Rectal smooth muscle tissue (tissue), 1 donor: ENCODE results near the gene DCC.

Experiments used
- H3K27ac ChIP-seq: one replicate; pipeline ENCODE4 v1.7.0; 2013; ENCODE audit warnings: low read depth, low read length, inconsistent platforms
- H3K27me3 ChIP-seq: one replicate; pipeline ENCODE4 v1.7.0; 2013; ENCODE audit warnings: low read length; ENCODE audit not compliant: control insufficient read depth, insufficient read depth
- H3K36me3 ChIP-seq: one replicate; pipeline ENCODE4 v1.7.0; 2013; ENCODE audit warnings: low read length; ENCODE audit not compliant: control insufficient read depth, insufficient read depth
- H3K4me1 ChIP-seq: one replicate; pipeline ENCODE4 v1.7.0; 2013; ENCODE audit warnings: low read length; ENCODE audit not compliant: control insufficient read depth, insufficient read depth
- H3K4me3 ChIP-seq: one replicate; pipeline ENCODE4 v1.7.0; 2013; ENCODE audit warnings: low read length
- H3K9ac ChIP-seq: one replicate; pipeline ENCODE4 v1.7.0; 2013; ENCODE audit warnings: low read length

The DCC gene

GRCh38 chr18:53322163-53322562 is 982.2 kb downstream of the DCC start:
- no peaks in the 10 kb centered on the region for H3K36me3 ChIP-seq
- no peak overlapping the region for H3K9ac ChIP-seq
- H3K27me3 ChIP-seq: no peaks in the 10 kb centered on the region
- no peak overlapping the region for H3K4me3 ChIP-seq
- H3K4me1 ChIP-seq: no peaks in the 10 kb centered on the region
- no peak overlapping the region for H3K27ac ChIP-seq

- Histone ChIP-seq H3K27ac (no peak overlapping the region), H3K9ac (no peak overlapping the region), H3K4me1 (no peaks in the 10 kb centered on the region), H3K36me3 (no peaks in the 10 kb centered on the region), H3K27me3 (no peaks in the 10 kb centered on the region), H3K4me3 (no peak overlapping the region)
Observed at GRCh38 chr18:53324353-53324752, 984.4 kb downstream of the DCC start.

GRCh38 chr18:53360501-53361443 is 1020.8 kb downstream of the DCC start:
- H3K27me3 ChIP-seq: no peaks in the 10 kb centered on the region
- no peak overlapping the region for H3K27ac ChIP-seq

GRCh38 chr18:53375621-53376020 is 1035.6 kb downstream of the DCC start:
- Histone ChIP-seq H3K4me1 (no peaks in the 10 kb centered on the region), H3K4me3 (no peak overlapping the region), H3K9ac (no peak overlapping the region), H3K27ac (no peak overlapping the region), H3K27me3 (no peaks in the 10 kb centered on the region), H3K36me3 (no peaks in the 10 kb centered on the region)

More at GRCh38 chr18:53360501-53361443, 1020.8 kb downstream of the DCC start:
- no peak overlapping the region for H3K9ac ChIP-seq
- no peaks in the 10 kb centered on the region for H3K36me3 ChIP-seq
- H3K4me1 ChIP-seq: no peaks in the 10 kb centered on the region
- no peak overlapping the region for H3K4me3 ChIP-seq

- Histone ChIP-seq H3K9ac (no peak overlapping the region), H3K36me3 (no peaks in the 10 kb centered on the region), H3K4me1 (no peaks in the 10 kb centered on the region), H3K27ac (no peak overlapping the region), H3K4me3 (no peak overlapping the region), H3K27me3 (no peaks in the 10 kb centered on the region)
Observed at GRCh38 chr18:53380063-53380639, 1040.2 kb downstream of the DCC start.

- Histone ChIP-seq H3K4me3 (no peak overlapping the region), H3K36me3 (no peaks in the 10 kb centered on the region), H3K27me3 (no peaks in the 10 kb centered on the region), H3K27ac (no peak overlapping the region), H3K9ac (no peak overlapping the region), H3K4me1 (no peaks in the 10 kb centered on the region)
Observed at GRCh38 chr18:53382870-53383269, 1042.9 kb downstream of the DCC start.

- no peaks in the 10 kb centered on the region for H3K36me3 ChIP-seq
- no peak overlapping the region for H3K9ac ChIP-seq
- no peaks in the 10 kb centered on the region for H3K4me1 ChIP-seq
Observed at GRCh38 chr18:53385889-53386288, 1045.9 kb downstream of the DCC start.

GRCh38 chr18:53387581-53387980 is 1047.6 kb downstream of the DCC start:
- Histone ChIP-seq H3K36me3 (no peaks in the 10 kb centered on the region), H3K9ac (no peak overlapping the region), H3K4me1 (no peaks in the 10 kb centered on the region), H3K27ac (no peak overlapping the region), H3K27me3 (no peaks in the 10 kb centered on the region), H3K4me3 (no peak overlapping the region)

More at GRCh38 chr18:53385889-53386288, 1045.9 kb downstream of the DCC start:
- Histone ChIP-seq H3K27ac (no peak overlapping the region), H3K27me3 (no peaks in the 10 kb centered on the region), H3K4me3 (no peak overlapping the region)

GRCh38 chr18:53402670-53403069 is 1062.7 kb downstream of the DCC start:
- Histone ChIP-seq H3K9ac (no peak overlapping the region), H3K27me3 (no peaks in the 10 kb centered on the region), H3K36me3 (no peaks in the 10 kb centered on the region), H3K27ac (no peak overlapping the region), H3K4me3 (no peak overlapping the region), H3K4me1 (no peaks in the 10 kb centered on the region)

GRCh38 chr18:53408271-53408670 is 1068.3 kb downstream of the DCC start:
- H3K9ac ChIP-seq: no peak overlapping the region
- H3K36me3 ChIP-seq: no peaks in the 10 kb centered on the region
- H3K27me3 ChIP-seq: no peaks in the 10 kb centered on the region
- no peak overlapping the region for H3K4me3 ChIP-seq
- no peak overlapping the region for H3K27ac ChIP-seq
- H3K4me1 ChIP-seq: no peaks in the 10 kb centered on the region

- no peak overlapping the region for H3K27ac ChIP-seq
- H3K27me3 ChIP-seq: no peaks in the 10 kb centered on the region
- no peaks in the 10 kb centered on the region for H3K4me1 ChIP-seq
- H3K4me3 ChIP-seq: no peak overlapping the region
- H3K9ac ChIP-seq: no peak overlapping the region
- H3K36me3 ChIP-seq: no peaks in the 10 kb centered on the region
Observed at GRCh38 chr18:53411511-53411910, 1071.5 kb downstream of the DCC start.

- Histone ChIP-seq H3K27me3 (no peaks in the 10 kb centered on the region), H3K36me3 (no peaks in the 10 kb centered on the region), H3K4me3 (no peak overlapping the region), H3K4me1 (no peaks in the 10 kb centered on the region), H3K9ac (no peak overlapping the region), H3K27ac (no peak overlapping the region)
Observed at GRCh38 chr18:53417003-53417402, 1077.0 kb downstream of the DCC start.

GRCh38 chr18:53421869-53422268 is 1081.9 kb downstream of the DCC start:
- Histone ChIP-seq H3K36me3 (no peaks in the 10 kb centered on the region), H3K9ac (no peak overlapping the region)

More at GRCh38 chr18:53421869-53422268, 1081.9 kb downstream of the DCC start:
- Histone ChIP-seq H3K4me3 (no peak overlapping the region), H3K27me3 (no peaks in the 10 kb centered on the region), H3K4me1 (no peaks in the 10 kb centered on the region), H3K27ac (no peak overlapping the region)
